ENCODE data around the gene TJP2.

The TJP2 gene

GRCh38 chr9:69213647-69214046 is 39.6 kb downstream of the TJP2 start:
- H3K4me3 ChIP-seq (ENCODE audit: low read length), result no peak overlapping the region
- DNase-seq (ENCODE audit: low read depth, low spot score), result no peak

GRCh38 chr9:69214939-69215338 is 40.9 kb downstream of the TJP2 start:
- H3K4me3 ChIP-seq (ENCODE audit: low read length), result no peak overlapping the region

GRCh38 chr9:69215774-69216485 is 41.9 kb downstream of the TJP2 start:
- DNase-seq (ENCODE audit: low read depth, low spot score), result no peak
- no peak overlapping the region for H3K4me3 ChIP-seq (ENCODE audit: low read length)

More at GRCh38 chr9:69214939-69215338, 40.9 kb downstream of the TJP2 start:
- no peak for DNase-seq (ENCODE audit: low read depth, low spot score)

- no peak overlapping the region for H3K4me3 ChIP-seq (ENCODE audit: low read length)
- DNase-seq (ENCODE audit: low read depth, low spot score), result no peak
Observed at GRCh38 chr9:69218166-69218565, 44.1 kb downstream of the TJP2 start.

- no peak overlapping the region for H3K4me3 ChIP-seq (ENCODE audit: low read length)
- DNase-seq (ENCODE audit: low read depth, low spot score), result no peak
Observed at GRCh38 chr9:69221036-69221435, 47.0 kb downstream of the TJP2 start.

GRCh38 chr9:69222970-69223369 is 48.9 kb downstream of the TJP2 start:
- DNase-seq (ENCODE audit: low read depth, low spot score), result no peak
- H3K4me3 ChIP-seq (ENCODE audit: low read length), result no peak overlapping the region

- DNase-seq (ENCODE audit: low read depth, low spot score), result no peak
- no peak overlapping the region for H3K4me3 ChIP-seq (ENCODE audit: low read length)
Observed at GRCh38 chr9:69223605-69224004, 49.5 kb downstream of the TJP2 start.

GRCh38 chr9:69229367-69229766 is 55.3 kb downstream of the TJP2 start:
- no peak for DNase-seq (ENCODE audit: low read depth, low spot score)
- no peak overlapping the region for H3K4me3 ChIP-seq (ENCODE audit: low read length)

GRCh38 chr9:69232135-69232534 is 58.1 kb downstream of the TJP2 start:
- no peak overlapping the region for H3K4me3 ChIP-seq (ENCODE audit: low read length)
- no peak for DNase-seq (ENCODE audit: low read depth, low spot score)

GRCh38 chr9:69234683-69235082 is 60.6 kb downstream of the TJP2 start:
- H3K4me3 ChIP-seq (ENCODE audit: low read length), result no peak overlapping the region
- no peak for DNase-seq (ENCODE audit: low read depth, low spot score)

- no peak for DNase-seq (ENCODE audit: low read depth, low spot score)
- no peak overlapping the region for H3K4me3 ChIP-seq (ENCODE audit: low read length)
Observed at GRCh38 chr9:69236188-69236587, 62.1 kb downstream of the TJP2 start.

- no peak overlapping the region for H3K4me3 ChIP-seq (ENCODE audit: low read length)
- DNase-seq (ENCODE audit: low read depth, low spot score), result no peak
Observed at GRCh38 chr9:69237702-69238295, 63.7 kb downstream of the TJP2 start.

GRCh38 chr9:69243116-69243515 is 69.0 kb downstream of the TJP2 start:
- no peak for DNase-seq (ENCODE audit: low read depth, low spot score)
- no peak overlapping the region for H3K4me3 ChIP-seq (ENCODE audit: low read length)

GRCh38 chr9:69246629-69247028 is 72.6 kb downstream of the TJP2 start:
- no peak for DNase-seq (ENCODE audit: low read depth, low spot score)
- no peak overlapping the region for H3K4me3 ChIP-seq (ENCODE audit: low read length)

GRCh38 chr9:69248005-69248404 is 73.9 kb downstream of the TJP2 start:
- no peak overlapping the region for H3K4me3 ChIP-seq (ENCODE audit: low read length)
- DNase-seq (ENCODE audit: low read depth, low spot score), result no peak

GRCh38 chr9:69249337-69249736 is 75.3 kb downstream of the TJP2 start:
- no peak overlapping the region for H3K4me3 ChIP-seq (ENCODE audit: low read length)
- DNase-seq (ENCODE audit: low read depth, low spot score), result no peak

GRCh38 chr9:69250681-69251080 is 76.6 kb downstream of the TJP2 start:
- H3K4me3 ChIP-seq (ENCODE audit: low read length), result no peak overlapping the region
- DNase-seq (ENCODE audit: low read depth, low spot score), result no peak

GRCh38 chr9:69252436-69252835 is 78.4 kb downstream of the TJP2 start:
- DNase-seq (ENCODE audit: low read depth, low spot score), result no peak
- H3K4me3 ChIP-seq (ENCODE audit: low read length), result no peak overlapping the region

GRCh38 chr9:69253057-69253456 is 79.0 kb downstream of the TJP2 start:
- DNase-seq (ENCODE audit: low read depth, low spot score), result no peak

GRCh38 chr9:69254223-69254622 is 80.1 kb downstream of the TJP2 start:
- no peak overlapping the region for H3K4me3 ChIP-seq (ENCODE audit: low read length)
- no peak for DNase-seq (ENCODE audit: low read depth, low spot score)

More at GRCh38 chr9:69253057-69253456, 79.0 kb downstream of the TJP2 start:
- no peak overlapping the region for H3K4me3 ChIP-seq (ENCODE audit: low read length)

- DNase-seq (ENCODE audit: low read depth, low spot score), result no peak
- no peak overlapping the region for H3K4me3 ChIP-seq (ENCODE audit: low read length)
Observed at GRCh38 chr9:69255591-69255990, 81.5 kb downstream of the TJP2 start.

All from Jurkat, Clone E6-1 (cell line).